ENCODE results near the gene SUN5.
"Not testable (repeated sequence)": the region's sequence is repeated elsewhere in the genome, so short reads cannot be mapped to it uniquely, and the experiment has no call there.

The SUN5 gene

GRCh38 chr20:32975698-32976674, 28.2 kb downstream of the SUN5 start:
- no peak for TF ChIP-seq GATA1 (IDR thresholded peaks at IDR 0.05; ENCODE audit: low read depth, low read length)
- no peak for TF ChIP-seq POLR2A (IDR thresholded peaks at IDR 0.05; ENCODE audit: low read length)
- no peak for DNase-seq

- not testable (repeated sequence) for DNase-seq
Observed at GRCh38 chr20:32975121-32975520, 29.1 kb downstream of the SUN5 start.

- not testable (repeated sequence) for DNase-seq
Observed at GRCh38 chr20:32974204-32975064, 29.8 kb downstream of the SUN5 start.

DNA sequence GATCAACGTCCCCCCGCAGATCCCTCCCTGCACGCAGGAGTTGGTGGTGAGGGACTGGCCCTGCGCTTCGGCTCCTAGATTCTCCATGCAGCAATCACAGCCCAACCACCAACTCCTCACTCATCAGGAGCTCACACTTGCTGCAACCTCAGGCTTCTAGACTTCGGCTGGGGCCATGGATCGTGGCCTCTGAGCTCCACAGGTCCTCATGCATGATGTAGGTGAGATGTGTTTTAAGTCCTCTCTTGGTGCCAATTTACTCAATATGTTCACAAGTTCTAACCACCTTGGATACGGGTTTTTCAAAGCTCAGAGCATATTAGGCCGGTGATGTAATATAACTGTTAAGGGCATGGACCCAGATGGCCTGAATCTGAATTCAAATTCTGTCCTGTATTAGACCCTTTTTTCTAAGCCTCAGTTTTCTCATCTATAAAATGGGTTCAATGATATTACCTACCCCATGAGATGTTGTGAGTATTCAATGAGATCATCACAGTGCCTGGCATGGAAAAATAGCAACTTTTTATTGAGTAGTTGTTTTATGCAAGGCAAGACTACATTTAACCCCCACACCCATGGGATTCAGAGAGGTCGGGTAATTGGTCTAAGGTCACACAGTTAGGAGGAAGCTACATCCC, 31.0 kb downstream of the SUN5 start:
- no peak for TF ChIP-seq GATA1 (IDR thresholded peaks at IDR 0.05; ENCODE audit: low read depth, low read length)
- TF ChIP-seq POLR2A (IDR thresholded peaks at IDR 0.05; ENCODE audit: low read length), result no peak
- no peak for DNase-seq

- peak in 1 of 2 experiments; percentile 8 for DNase-seq
Observed at GRCh38 chr20:32972181-32973076, 31.8 kb downstream of the SUN5 start.

GRCh38 chr20:32971703-32972161, 32.5 kb downstream of the SUN5 start:
- TF ChIP-seq POLR2A (IDR thresholded peaks at IDR 0.05; ENCODE audit: low read length), result no peak
- no peak for TF ChIP-seq GATA1 (IDR thresholded peaks at IDR 0.05; ENCODE audit: low read depth, low read length)
- DNase-seq, result no peak

More at GRCh38 chr20:32972181-32973076, 31.8 kb downstream of the SUN5 start:
- TF ChIP-seq GATA1 (IDR thresholded peaks at IDR 0.05; ENCODE audit: low read depth, low read length), result no peak
- no peak for TF ChIP-seq POLR2A (IDR thresholded peaks at IDR 0.05; ENCODE audit: low read length)

DNA sequence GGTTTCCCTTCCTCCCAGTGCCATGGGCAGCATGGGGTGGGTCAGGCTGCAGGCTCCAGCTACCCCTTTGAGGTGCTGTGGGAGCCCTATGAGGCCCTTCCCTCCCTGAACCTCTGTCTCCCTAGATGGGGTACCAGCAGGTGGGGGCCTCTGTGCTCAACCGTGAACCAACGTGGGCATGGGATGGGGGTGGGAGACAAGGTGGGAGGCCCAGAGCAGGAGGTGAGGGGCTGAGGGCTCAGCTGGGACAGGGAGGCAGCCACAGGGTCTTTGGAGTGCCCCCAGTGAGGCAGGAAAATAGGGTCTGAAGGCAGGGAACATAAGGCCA, 33.3 kb downstream of the SUN5 start:
- no peak for TF ChIP-seq POLR2A (IDR thresholded peaks at IDR 0.05; ENCODE audit: low read length)
- no peak for TF ChIP-seq GATA1 (IDR thresholded peaks at IDR 0.05; ENCODE audit: low read depth, low read length)
- no peak for DNase-seq

GRCh38 chr20:32970115-32970972, 33.9 kb downstream of the SUN5 start:
- no peak for TF ChIP-seq GATA1 (IDR thresholded peaks at IDR 0.05; ENCODE audit: low read depth, low read length)
- DNase-seq, result no peak

DNA sequence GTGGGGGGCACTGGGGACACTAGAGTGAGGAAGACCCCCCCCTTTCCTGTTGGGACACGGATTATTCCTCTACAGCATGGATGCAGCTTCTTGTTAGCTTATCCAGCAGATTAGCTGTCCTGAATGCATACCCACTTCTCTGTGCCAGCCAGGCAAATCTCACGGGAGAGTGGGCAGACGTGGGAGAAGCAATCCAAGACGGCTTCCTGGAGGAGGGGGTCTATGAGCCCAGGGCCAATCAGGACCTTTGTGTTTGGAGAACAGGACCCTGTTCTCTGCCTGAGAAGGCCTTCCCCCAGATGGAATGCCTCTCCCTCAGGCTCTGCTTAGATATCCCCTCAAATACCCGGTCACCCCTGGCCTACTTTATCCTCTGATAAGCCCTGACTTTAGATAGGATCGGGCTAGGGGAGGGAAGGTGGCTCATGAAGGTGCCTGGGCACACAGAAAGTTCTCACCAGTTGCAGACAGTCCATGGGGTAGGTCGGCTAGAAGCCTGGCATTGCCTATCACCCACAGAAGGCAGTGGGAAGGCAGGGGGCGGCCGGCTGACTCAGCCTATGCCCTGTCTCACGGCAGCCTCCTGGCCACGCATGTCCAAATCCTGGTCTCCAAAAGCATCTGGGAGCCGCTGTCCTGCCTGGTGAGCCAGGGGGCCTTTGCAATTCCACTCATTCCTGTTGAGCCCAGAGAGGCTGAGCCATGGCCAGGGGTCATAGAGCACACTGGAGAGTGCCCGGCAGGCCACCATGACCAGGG, 34.7 kb downstream of the SUN5 start:
- no peak for DNase-seq
- no peak for TF ChIP-seq GATA1 (IDR thresholded peaks at IDR 0.05; ENCODE audit: low read depth, low read length)

DNA sequence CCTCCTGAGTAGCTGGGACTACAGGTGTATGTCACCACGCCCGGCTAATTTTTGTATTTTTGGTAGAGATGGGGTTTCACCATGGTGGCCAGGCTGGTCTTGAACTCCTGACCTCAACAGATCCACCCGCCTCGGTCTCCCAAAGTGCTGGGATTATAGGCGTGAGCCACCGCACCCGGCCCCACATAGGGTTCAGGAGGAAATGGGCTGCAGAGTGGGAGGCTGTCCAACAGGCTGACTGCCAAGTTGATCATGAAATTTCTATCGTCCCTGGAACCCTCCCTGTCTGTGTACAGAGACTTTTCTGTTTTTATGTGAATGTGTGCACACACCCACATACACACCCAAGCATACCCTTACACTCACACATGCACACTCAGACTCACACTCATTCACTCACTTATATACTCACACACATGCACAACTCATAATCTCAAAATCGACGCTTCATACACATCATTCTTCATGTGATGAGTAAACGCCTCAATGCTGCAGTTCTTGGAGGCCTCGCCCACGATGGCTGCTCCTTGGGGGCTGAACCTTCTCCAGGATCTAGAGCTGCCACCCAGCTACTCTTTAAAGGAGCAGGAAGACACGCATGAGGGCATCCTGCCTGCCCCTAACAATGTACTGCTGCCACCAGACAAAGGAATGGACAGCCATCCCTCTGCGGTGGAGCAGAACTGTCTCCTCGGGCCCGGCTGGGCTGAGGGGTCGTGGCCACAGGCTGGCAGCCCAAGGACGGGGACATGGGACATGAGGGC, 35.6 kb downstream of the SUN5 start:
- no peak for DNase-seq
- TF ChIP-seq GATA1 (IDR thresholded peaks at IDR 0.05; ENCODE audit: low read depth, low read length) (no peak), POLR2A (IDR thresholded peaks at IDR 0.05; ENCODE audit: low read length) (no peak)

- no peak for TF ChIP-seq GATA1 (IDR thresholded peaks at IDR 0.05; ENCODE audit: low read depth, low read length)
- TF ChIP-seq POLR2A (IDR thresholded peaks at IDR 0.05; ENCODE audit: low read length), result no peak
- no peak for DNase-seq
Observed at GRCh38 chr20:32967961-32968457, 36.2 kb downstream of the SUN5 start.

All from erythroblast (primary cell).